8988T (cell line): ENCODE measurements around the gene SHKBP1.
"Not testable (repeated sequence)": the region's sequence is repeated elsewhere in the genome, so short reads cannot be mapped to it uniquely, and the experiment has no call there.

Source experiments
- DNase-seq: peaks from one replicate; pipeline ENCODE4 v3.0.0; 2011

SHKBP1 gene

GRCh38 chr19:40555978-40556689 lies 20.5 kb upstream of the SHKBP1 start:
- no peak for DNase-seq

GRCh38 chr19:40556953-40557530 lies 19.6 kb upstream of the SHKBP1 start:
- DNase-seq = no peak

- no peak for DNase-seq
These were observed 17.3 kb upstream of the SHKBP1 start for GRCh38 chr19:40559394-40559793.

- DNase-seq = no peak
These were observed 16.6 kb upstream of the SHKBP1 start for GRCh38 chr19:40560092-40560507.

GRCh38 chr19:40561947-40562346 lies 14.7 kb upstream of the SHKBP1 start:
- DNase-seq = no peak

GRCh38 chr19:40564535-40564934 lies 12.1 kb upstream of the SHKBP1 start:
- not testable (repeated sequence) for DNase-seq

GRCh38 chr19:40565355-40565754 lies 11.3 kb upstream of the SHKBP1 start:
- DNase-seq = no peak

GRCh38 chr19:40565910-40566495 lies 10.7 kb upstream of the SHKBP1 start:
- no peak for DNase-seq

- DNase-seq = no peak
These were observed 9.5 kb upstream of the SHKBP1 start for GRCh38 chr19:40567040-40567749.

- DNase-seq = no peak
These were observed 8.8 kb upstream of the SHKBP1 start for GRCh38 chr19:40567750-40568494.

GRCh38 chr19:40570313-40571004 lies 6.2 kb upstream of the SHKBP1 start:
- peak; percentile 98 for DNase-seq

- no peak for DNase-seq
These were observed 5.7 kb upstream of the SHKBP1 start for GRCh38 chr19:40571005-40571318.

- no peak for DNase-seq
These were observed 4.7 kb upstream of the SHKBP1 start for GRCh38 chr19:40571831-40572495.

- no peak for DNase-seq
These were observed 1.3 kb upstream of the SHKBP1 start for GRCh38 chr19:40575326-40575725.

GRCh38 chr19:40576151-40576584 lies 505 bp upstream of the SHKBP1 start:
- DNase-seq = no peak

GRCh38 chr19:40578442-40578908 lies 1.8 kb downstream of the SHKBP1 start:
- no peak for DNase-seq

- DNase-seq = no peak
These were observed 3.9 kb downstream of the SHKBP1 start for GRCh38 chr19:40580619-40581018.

GRCh38 chr19:40581531-40581930 lies 4.9 kb downstream of the SHKBP1 start:
- no peak for DNase-seq

- no peak for DNase-seq
These were observed 5.8 kb downstream of the SHKBP1 start for GRCh38 chr19:40582467-40582866.

GRCh38 chr19:40583283-40583682 lies 6.6 kb downstream of the SHKBP1 start:
- no peak for DNase-seq

GRCh38 chr19:40584007-40584406 lies 7.3 kb downstream of the SHKBP1 start:
- no peak for DNase-seq
